Subcutaneous adipose tissue (tissue), 4 donors: Measurements from ENCODE around the gene CACNA1F. TPM values are rescaled to one million over a fixed set of nuclear protein-coding genes. Genes with fewer than 3 reads are reported as not detected.

Experiments
- total RNA-seq, 4 donors: library from RNA; depleted of rRNA; stranded (reverse); fragments of >200 nt; gene quantifications; one replicate each; pipeline ENCODE4 v1.1.0, GENCODE V29; 2016
- TF ChIP-seq, protein P1 (sequence below): fragments of 450-650 bp; IDR thresholded peaks from one replicate; pipeline ENCODE4 v1.5.1; 2016; ENCODE audit warnings: low read depth, mild to moderate bottlenecking, control low read depth, antibody characterized with exemption, moderate library complexity

Gene CACNA1F
- total RNA-seq, 4 donors from 2014 or later, result under 0.01 to 0.66 (median 0.25) TPM

DNA sequence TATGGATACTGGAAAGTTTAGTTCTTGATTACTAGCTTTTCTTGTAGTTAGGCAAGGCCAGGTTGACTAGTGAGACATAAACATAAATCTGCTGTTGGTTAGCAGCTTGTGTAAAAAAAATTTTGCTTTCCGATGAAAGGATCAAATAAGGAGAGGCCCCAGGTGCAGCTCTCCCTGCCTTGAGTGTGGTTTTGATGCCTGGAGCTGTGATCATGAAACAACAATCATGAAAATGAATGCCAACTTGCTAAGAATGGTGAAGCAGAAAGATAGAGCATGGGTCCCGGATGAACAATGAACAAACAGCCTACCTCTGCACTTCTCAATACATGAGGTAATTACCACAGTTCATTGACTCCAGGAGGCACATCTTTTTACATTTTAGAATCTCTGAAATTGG lies 18.7 kb downstream of the CACNA1F start:
- TF ChIP-seq, protein P1, sequence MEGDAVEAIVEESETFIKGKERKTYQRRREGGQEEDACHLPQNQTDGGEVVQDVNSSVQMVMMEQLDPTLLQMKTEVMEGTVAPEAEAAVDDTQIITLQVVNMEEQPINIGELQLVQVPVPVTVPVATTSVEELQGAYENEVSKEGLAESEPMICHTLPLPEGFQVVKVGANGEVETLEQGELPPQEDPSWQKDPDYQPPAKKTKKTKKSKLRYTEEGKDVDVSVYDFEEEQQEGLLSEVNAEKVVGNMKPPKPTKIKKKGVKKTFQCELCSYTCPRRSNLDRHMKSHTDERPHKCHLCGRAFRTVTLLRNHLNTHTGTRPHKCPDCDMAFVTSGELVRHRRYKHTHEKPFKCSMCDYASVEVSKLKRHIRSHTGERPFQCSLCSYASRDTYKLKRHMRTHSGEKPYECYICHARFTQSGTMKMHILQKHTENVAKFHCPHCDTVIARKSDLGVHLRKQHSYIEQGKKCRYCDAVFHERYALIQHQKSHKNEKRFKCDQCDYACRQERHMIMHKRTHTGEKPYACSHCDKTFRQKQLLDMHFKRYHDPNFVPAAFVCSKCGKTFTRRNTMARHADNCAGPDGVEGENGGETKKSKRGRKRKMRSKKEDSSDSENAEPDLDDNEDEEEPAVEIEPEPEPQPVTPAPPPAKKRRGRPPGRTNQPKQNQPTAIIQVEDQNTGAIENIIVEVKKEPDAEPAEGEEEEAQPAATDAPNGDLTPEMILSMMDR, result no peak

DNA sequence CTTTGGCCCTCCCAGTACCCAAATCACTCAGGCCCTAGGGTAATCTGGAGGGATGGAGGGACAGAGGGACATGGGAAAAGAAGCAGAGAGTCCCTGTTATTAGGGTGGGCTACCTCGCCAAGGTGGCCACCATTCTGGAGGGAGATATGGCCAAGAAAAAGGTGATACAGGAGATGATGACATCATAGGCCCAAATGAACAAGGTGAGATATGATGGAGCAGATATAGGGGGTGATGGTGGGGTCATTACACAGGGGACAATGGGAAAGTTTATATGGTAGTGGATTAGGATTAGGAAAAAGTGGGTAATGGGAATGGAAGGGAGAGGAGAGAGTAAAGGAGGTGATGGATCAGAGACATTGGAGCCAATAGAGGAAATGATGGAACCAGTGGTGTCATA lies 20.3 kb downstream of the CACNA1F start:
- TF ChIP-seq, protein P1, result no peak

DNA sequence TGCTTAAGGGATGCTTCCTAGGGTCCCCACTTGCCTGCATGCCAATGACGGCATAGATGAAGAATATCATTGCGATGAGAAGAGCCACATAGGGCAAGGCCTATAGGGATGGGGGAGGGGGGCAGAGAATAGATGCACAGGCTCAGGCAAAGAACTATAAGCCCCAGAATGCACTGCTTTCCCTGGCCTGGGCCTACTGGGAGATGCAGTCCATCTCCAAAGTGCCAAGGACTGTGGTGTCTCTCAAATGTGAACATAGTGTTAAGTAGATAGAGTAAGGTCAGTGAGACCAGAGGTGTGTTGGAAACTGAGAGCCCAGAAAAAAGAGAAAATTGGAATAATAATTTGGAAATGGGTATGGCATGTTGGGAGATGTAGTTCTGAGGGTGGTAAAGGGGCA lies 20.9 kb downstream of the CACNA1F start:
- TF ChIP-seq, protein P1, result no peak

DNA sequence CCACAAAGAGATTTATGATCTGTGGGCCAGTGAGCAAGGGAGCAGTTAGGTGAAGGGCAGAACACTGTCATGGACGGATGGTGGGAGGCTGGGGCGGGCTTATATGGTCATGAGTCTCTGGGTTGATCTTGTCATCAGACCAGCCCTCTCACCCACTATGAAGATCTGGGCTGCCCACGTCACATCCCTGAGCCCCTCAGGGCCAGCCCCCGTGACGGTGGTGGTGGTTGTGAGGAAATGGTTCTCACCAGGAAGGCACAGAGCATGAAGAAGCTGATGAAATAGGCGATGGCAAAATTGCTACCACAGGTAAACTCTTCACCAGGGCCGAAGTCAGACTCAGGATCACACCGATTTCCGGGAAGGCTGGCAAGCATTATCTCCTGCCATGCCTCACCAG lies 22.1 kb downstream of the CACNA1F start:
- TF ChIP-seq, protein P1, result no peak

DNA sequence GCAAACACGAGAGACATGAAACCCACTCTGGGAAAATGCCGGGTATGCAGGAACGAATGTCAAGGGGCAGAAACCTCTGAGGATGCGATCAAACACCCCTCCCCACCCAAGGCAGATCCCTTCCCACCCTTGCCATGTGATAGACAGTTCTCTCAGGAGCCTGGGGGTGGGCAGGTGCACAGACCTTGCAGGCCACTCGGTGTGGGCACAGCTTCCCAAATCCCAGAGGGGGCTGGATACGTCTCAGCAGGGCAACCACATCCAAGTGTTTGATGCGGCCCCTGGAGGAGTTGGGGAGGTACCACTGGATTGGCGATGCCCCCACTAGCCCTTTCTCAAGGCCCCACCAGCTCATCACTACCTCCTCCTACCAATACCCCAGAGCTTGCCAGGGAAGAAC lies 22.7 kb downstream of the CACNA1F start:
- TF ChIP-seq, protein P1, result no peak

DNA sequence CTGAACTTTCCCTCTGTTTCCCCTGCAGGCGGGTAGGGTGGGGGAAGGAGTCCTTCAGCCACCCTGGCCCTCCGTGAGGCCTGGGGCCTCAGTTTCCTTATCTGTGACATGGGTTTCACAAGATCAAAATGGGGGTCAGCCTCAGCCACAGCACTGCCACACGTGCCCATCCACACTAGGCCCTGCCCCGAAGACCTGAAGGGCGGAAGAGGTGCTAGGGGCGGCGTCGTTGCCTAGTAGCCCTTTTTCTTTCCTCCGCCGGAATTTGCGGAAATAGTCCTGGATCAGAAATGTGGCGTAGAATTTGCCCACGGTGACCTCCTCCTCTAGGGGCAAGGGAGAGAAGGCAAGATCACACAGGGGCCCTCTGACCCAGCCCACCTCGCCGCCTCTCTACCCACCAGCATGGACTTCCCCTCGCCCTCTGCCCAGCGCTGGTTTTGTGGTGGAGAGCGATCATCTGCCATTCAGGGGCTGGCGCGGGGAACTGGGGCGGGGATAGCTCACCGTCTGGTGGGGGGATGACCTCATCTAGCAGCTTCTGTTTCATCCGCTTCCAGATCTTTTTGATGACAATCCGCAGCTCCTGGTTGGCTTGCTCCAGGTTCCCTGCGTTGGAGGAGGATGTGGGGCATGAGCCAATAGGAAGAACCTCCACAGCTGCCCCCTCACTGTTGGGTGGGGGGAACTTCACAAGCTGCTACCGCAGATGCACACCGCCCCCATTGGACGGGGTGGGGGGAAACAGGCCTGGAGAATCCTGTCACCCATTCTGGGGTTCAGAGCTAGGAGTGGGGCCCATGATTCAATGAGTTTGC lies 23.5 kb downstream of the CACNA1F start:
- TF ChIP-seq, protein P1, result no peak

DNA sequence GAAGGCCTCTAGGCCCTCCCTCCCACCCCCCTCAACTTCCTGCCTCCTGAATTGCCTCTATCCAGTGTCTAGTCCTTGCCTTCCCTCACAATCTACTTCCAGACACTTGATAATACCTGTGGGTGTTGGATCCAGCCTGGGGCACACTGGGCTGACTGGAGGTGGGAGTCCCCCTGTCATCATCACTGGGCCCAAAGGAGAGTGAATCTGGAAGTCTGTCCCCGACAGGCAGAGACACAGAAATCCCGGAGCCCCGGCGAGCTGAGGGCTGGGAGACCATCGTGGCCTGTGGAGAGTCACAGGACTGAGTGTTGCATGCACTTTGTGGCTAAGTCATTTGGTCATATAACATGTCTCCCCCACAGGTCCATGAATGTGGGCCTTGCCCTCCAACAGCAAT lies 24.7 kb downstream of the CACNA1F start:
- TF ChIP-seq, protein P1, result no peak
